ENCODE data around the gene KATNA1. TPM values are rescaled to one million over a fixed set of nuclear protein-coding genes. Genes with fewer than 3 reads are reported as not detected.

The KATNA1 gene
- total and polyA plus RNA-seq, 2 donors (not counting 3 experiments of a cell fraction or from before 2014, with no cell fraction given), result 9.9 to 15.9 TPM

DNA sequence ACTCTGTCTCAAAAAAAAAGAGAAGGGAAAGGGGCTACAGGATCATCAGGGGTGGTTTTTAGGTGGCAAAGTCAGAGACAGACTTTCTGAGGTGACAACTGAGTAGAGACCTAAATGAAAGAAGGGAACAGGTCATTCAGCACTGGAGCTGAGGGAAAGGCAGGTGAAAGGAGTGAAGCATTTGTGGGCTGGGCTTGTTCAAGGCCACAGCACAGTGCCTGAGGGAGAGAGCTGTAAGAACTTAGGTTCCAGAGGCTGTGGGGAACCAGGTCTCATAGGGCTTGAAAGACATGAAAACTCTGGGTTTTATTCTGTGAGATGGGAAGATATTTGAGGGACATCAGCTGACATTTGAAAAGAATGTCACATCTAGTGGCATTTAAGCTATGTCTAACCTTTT, 20.8 kb downstream of the KATNA1 start:
- Histone ChIP-seq H3K9me3 (replicated peaks; ENCODE audit: control insufficient read depth, insufficient read depth, low read length) (no peaks in the 10 kb centered on the region), H3K9me1 (replicated peaks; ENCODE audit: control insufficient read depth, extremely low read depth, insufficient read depth, low read length) (no peaks in the 10 kb centered on the region), H3K9ac (replicated peaks; ENCODE audit: extremely low read depth, insufficient read depth, low read length) (no peak overlapping the region), H3K36me3 (ENCODE audit: control insufficient read depth in 2 of 2, extremely low read depth in 1 of 2, insufficient read depth in 2 of 2, low read length in 2 of 2) (peaks cover 0 to 2% of the 10 kb centered on the region in 2 experiments), H2AFZ (ENCODE audit: low read depth, low read length) (no peak overlapping the region), H3K27me3 (ENCODE audit: control insufficient read depth in 2 of 2, insufficient read depth in 2 of 2, low read length in 2 of 2) (no peaks in the 10 kb centered on the region), H3K4me2 (ENCODE audit: insufficient read depth, low read length) (no peak overlapping the region), H3K4me3 (replicated peaks in 1 of 3; ENCODE audit: insufficient read depth in 1 of 3, low read depth in 1 of 3, low read length in 3 of 3) (no peak overlapping the region), H3K4me1 (ENCODE audit: control insufficient read depth, extremely low read depth, insufficient read depth, low read length) (no peaks in the 10 kb centered on the region), H4K20me1 (replicated peaks; ENCODE audit: control insufficient read depth, extremely low read depth, insufficient read depth, low read length) (no peaks in the 10 kb centered on the region), H3K27ac (ENCODE audit: insufficient read depth, low read depth, low read length) (no peak overlapping the region), H3K79me2 (ENCODE audit: control insufficient read depth, insufficient read depth, low read length) (no peaks in the 10 kb centered on the region)
- TF ChIP-seq MAX (IDR thresholded peaks at IDR 0.05; ENCODE audit: insufficient read depth, insufficient read length) (no peak), FOS (IDR thresholded peaks at IDR 0.05; ENCODE audit: borderline replicate concordance, insufficient read depth, low read length) (no peak), EZH2 (IDR thresholded peaks at IDR 0.05; ENCODE audit: borderline replicate concordance, low read depth, low read length, severe bottlenecking) (no peak), MYC (IDR thresholded peaks at IDR 0.05; ENCODE audit: low read depth, low read length) (no peak), POLR2A (IDR thresholded peaks at IDR 0.05; ENCODE audit: low read depth, low read length) (no peak), JUN (IDR thresholded peaks at IDR 0.05; ENCODE audit: borderline replicate concordance, insufficient read depth, insufficient read length, low read depth) (no peak), GATA2 (IDR thresholded peaks at IDR 0.05; ENCODE audit: insufficient read depth, insufficient read length, low read depth, low read length) (no peak)
- TF ChIP-seq, protein P1, sequence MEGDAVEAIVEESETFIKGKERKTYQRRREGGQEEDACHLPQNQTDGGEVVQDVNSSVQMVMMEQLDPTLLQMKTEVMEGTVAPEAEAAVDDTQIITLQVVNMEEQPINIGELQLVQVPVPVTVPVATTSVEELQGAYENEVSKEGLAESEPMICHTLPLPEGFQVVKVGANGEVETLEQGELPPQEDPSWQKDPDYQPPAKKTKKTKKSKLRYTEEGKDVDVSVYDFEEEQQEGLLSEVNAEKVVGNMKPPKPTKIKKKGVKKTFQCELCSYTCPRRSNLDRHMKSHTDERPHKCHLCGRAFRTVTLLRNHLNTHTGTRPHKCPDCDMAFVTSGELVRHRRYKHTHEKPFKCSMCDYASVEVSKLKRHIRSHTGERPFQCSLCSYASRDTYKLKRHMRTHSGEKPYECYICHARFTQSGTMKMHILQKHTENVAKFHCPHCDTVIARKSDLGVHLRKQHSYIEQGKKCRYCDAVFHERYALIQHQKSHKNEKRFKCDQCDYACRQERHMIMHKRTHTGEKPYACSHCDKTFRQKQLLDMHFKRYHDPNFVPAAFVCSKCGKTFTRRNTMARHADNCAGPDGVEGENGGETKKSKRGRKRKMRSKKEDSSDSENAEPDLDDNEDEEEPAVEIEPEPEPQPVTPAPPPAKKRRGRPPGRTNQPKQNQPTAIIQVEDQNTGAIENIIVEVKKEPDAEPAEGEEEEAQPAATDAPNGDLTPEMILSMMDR (IDR thresholded peaks at IDR 0.05; ENCODE audit: extremely low read depth in 1 of 2, insufficient read depth in 1 of 2, low read depth in 1 of 2, low read length in 2 of 2), result no peak
- no peak for FAIRE-seq
- DNase-seq (ENCODE audit: low read depth, low spot score), result no peak
- POLR2A ChIA-PET, result no interaction called here
- intact Hi-C loops (cut with micrococcal nuclease), result no loop called here
- BruUV-seq (replicated peaks), result no TSS peak
- dilution Hi-C loops (cut with MboI; ENCODE audit: extremely low pct_ligation_motif_present, low sequenced_read_pairs), result no loop called here
- CTCF ChIA-PET, result no interaction called here

Measured in endothelial cell of umbilical vein (primary cell).